HCT116 (cell line): Measurements from ENCODE around the gene HES6. TPM values are rescaled to one million over a fixed set of nuclear protein-coding genes. Genes with fewer than 3 reads are reported as not detected.

Experiments used
- ATAC-seq: fragments of 200-7000 bp; cut with Tn5 transposase; 2 replicates; pipeline ENCODE4 v1.9.1; 2020; ENCODE audit warnings: mild to moderate bottlenecking, moderate library complexity
- BruUV-seq: library from RNA; stranded (reverse); fragments of 400-500 nt; replicated peaks from 2 replicates; lab custom pipeline; 2021; lab: Mats Ljungman, UMichigan
- CTCF ChIA-PET: fragments of 300-600 bp; sonication (Branson Sonifier 250); formaldehyde crosslinking; loops from one replicate; lab custom pipeline; 2021; ENCODE audit warnings: antibody characterized with exemption; lab: Charles Lee
- POLR2A ChIA-PET: fragments of 300-600, 350-600 bp; sonication (Branson Sonifier 250); formaldehyde crosslinking; loops from one replicate; lab custom pipeline; 2021; ENCODE audit warnings: antibody characterized with exemption; lab: Charles Lee
- RAD21 ChIA-PET, 2 experiments: fragments of 300-600 bp; sonication (Branson Sonifier 250); formaldehyde crosslinking; loops; one replicate each; lab custom pipeline; 2023; ENCODE audit warnings: low total read pairs in 2 of 2; ENCODE audit not compliant: uncharacterized antibody in 2 of 2, unreplicated experiment in 2 of 2, low non-redundant PET in 1 of 2; lab: Charles Lee
- DNase-seq: peaks from one replicate; pipeline ENCODE4 v3.0.0-alpha.2; 2010; ENCODE audit warnings: low read depth, low spot score
- H2AFZ ChIP-seq: fragments of 200-600 bp; shearing (Covaris generic), sonication (generic); 2 replicates; pipeline ENCODE4 v1.6.1; 2017; ENCODE audit warnings: low read depth, mixed run types, mixed read lengths, antibody characterized with exemption, low read length; ENCODE audit not compliant: poor library complexity, severe bottlenecking
- H3K27ac ChIP-seq: 2 replicates; pipeline ENCODE4 v1.5.1; 2012; ENCODE audit warnings: low read depth, low read length
- H3K27me3 ChIP-seq: fragments of 200-600 bp; sonication (generic); 2 replicates; pipeline ENCODE4 v1.6.1; 2016; ENCODE audit warnings: mixed run types, low read length, mixed read lengths; ENCODE audit not compliant: insufficient read depth
- H3K36me3 ChIP-seq, 2 experiments: fragments of 200-500 bp in 1 of 2; fragments of 200-600 bp in 1 of 2; sonication (Bioruptor generic) in 1 of 2; sonication (generic) in 1 of 2; 2 replicates each; pipeline versions ENCODE4 v1.5.1 to v1.6.1; 2014 to 2016; ENCODE audit warnings: low read length in 2 of 2, inconsistent platforms in 1 of 2, mixed read lengths in 1 of 2, mixed run types in 1 of 2; ENCODE audit not compliant: insufficient read depth in 2 of 2, control insufficient read depth in 1 of 2
- H3K4me1 ChIP-seq, 2 experiments: fragments of 200-600 bp in 1 of 2; sonication (generic) in 1 of 2; 2 replicates each; pipeline versions ENCODE4 v1.5.1 to v1.6.1; 2012 to 2017; ENCODE audit warnings: low read length in 2 of 2, inconsistent platforms in 1 of 2, mild to moderate bottlenecking in 1 of 2, mixed read lengths in 1 of 2, mixed run types in 1 of 2, moderate library complexity in 1 of 2; ENCODE audit not compliant: insufficient read depth in 2 of 2, control insufficient read depth in 1 of 2
- H3K4me2 ChIP-seq: fragments of 200-600 bp; sonication (generic); 2 replicates; pipeline ENCODE4 v1.6.1; 2017; ENCODE audit warnings: mixed run types, low read length, mixed read lengths
- H3K4me3 ChIP-seq, 2 experiments: fragments of 200-600 bp in 1 of 2; sonication (generic) in 1 of 2; replicated peaks in 1 of 2; 2 replicates each; pipeline ENCODE4 v1.5.1; 2011 to 2016; ENCODE audit warnings: low read length in 2 of 2, control low read depth in 1 of 2, low read depth in 1 of 2, mild to moderate bottlenecking in 1 of 2, mixed read lengths in 1 of 2, mixed run types in 1 of 2
- H3K79me2 ChIP-seq: fragments of 200-600 bp; sonication (generic); 2 replicates; pipeline ENCODE4 v1.6.1; 2017; ENCODE audit warnings: mild to moderate bottlenecking, mixed run types, low read length, moderate library complexity, mixed read lengths; ENCODE audit not compliant: insufficient read depth
- H3K9ac ChIP-seq: fragments of 200-600 bp; sonication (generic); 2 replicates; pipeline ENCODE4 v1.6.1; 2016; ENCODE audit warnings: low read length, mixed read lengths
- H3K9me2 ChIP-seq: fragments of 200-600 bp; sonication (generic), shearing (Covaris generic); 2 replicates; pipeline ENCODE4 v1.6.1; 2017; ENCODE audit warnings: mixed run types, mild to moderate bottlenecking, moderate library complexity; ENCODE audit not compliant: insufficient read depth
- H3K9me3 ChIP-seq, 2 experiments: fragments of 200-500 bp in 1 of 2; fragments of 200-600 bp in 1 of 2; sonication (Bioruptor generic) in 1 of 2; sonication (generic) in 1 of 2; 2 replicates each; pipeline ENCODE4 v1.6.1; 2014 to 2017; ENCODE audit warnings: low read length in 2 of 2, mixed read lengths in 2 of 2, inconsistent platforms in 1 of 2, low read depth in 1 of 2, mild to moderate bottlenecking in 1 of 2, mixed run types in 1 of 2, moderate library complexity in 1 of 2; ENCODE audit not compliant: control insufficient read depth in 1 of 2, insufficient read depth in 1 of 2
- H4K20me1 ChIP-seq: fragments of 200-600 bp; sonication (generic), shearing (Covaris generic); 2 replicates; pipeline ENCODE4 v1.6.1; 2017; ENCODE audit warnings: mixed run types, mild to moderate bottlenecking, moderate library complexity; ENCODE audit not compliant: insufficient read depth
- EGR1 ChIP-seq: IDR thresholded peaks from 2 replicates; pipeline ENCODE4 v1.6.1; 2012; ENCODE audit warnings: low read depth
- EZH2 ChIP-seq: fragments of 200-600 bp; sonication (generic); IDR thresholded peaks from 2 replicates; pipeline ENCODE4 v1.6.1; 2017; ENCODE audit warnings: antibody characterized with exemption, mixed run types
- MAX ChIP-seq: IDR thresholded peaks from 2 replicates; pipeline ENCODE4 v1.6.1; 2012
- POLR2A ChIP-seq: IDR thresholded peaks from 2 replicates; pipeline ENCODE4 v1.7.0; 2011; ENCODE audit warnings: borderline replicate concordance; ENCODE audit not compliant: insufficient read depth, insufficient read length; ENCODE audit errors: extremely low read depth
- RAD21 ChIP-seq: IDR thresholded peaks from 2 replicates; pipeline ENCODE4 v1.6.1; 2012; ENCODE audit warnings: low read depth, mild to moderate bottlenecking
- REST ChIP-seq: IDR thresholded peaks from 2 replicates; pipeline ENCODE4 v1.6.1; 2012; ENCODE audit warnings: low read depth
- SIN3A ChIP-seq: IDR thresholded peaks from 2 replicates; pipeline ENCODE4 v1.6.1; 2012; ENCODE audit warnings: low read depth
- SP1 ChIP-seq: IDR thresholded peaks from 2 replicates; pipeline ENCODE4 v1.6.1; 2012; ENCODE audit warnings: low read depth
- SRF ChIP-seq: IDR thresholded peaks from 2 replicates; pipeline ENCODE4 v1.6.1; 2012; ENCODE audit warnings: low read depth
- YY1 ChIP-seq: IDR thresholded peaks from 2 replicates; pipeline ENCODE4 v1.6.1; 2011; ENCODE audit warnings: low read length, low read depth, moderate library complexity, mild to moderate bottlenecking; ENCODE audit not compliant: insufficient replicate concordance; ENCODE audit errors: extremely low read depth
- ZBTB33 ChIP-seq: IDR thresholded peaks from 2 replicates; pipeline ENCODE4 v1.6.1; 2011; ENCODE audit warnings: mild to moderate bottlenecking, low read length, moderate library complexity; ENCODE audit not compliant: insufficient replicate concordance; ENCODE audit errors: extremely low read depth
- ZFX ChIP-seq: fragments of 450-650 bp; IDR thresholded peaks from 2 replicates; pipeline ENCODE4 v1.6.1; 2017
- intact Hi-C: fragments of 100-400 bp; cut with micrococcal nuclease; formaldehyde crosslinking; loops from 2 replicates; pipeline ENCODE4 v1.10.0; 2022
- total RNA-seq: library from RNA; stranded (reverse); gene quantifications from one replicate; pipeline ENCODE4 v1.2.1, GENCODE V29; 2021; ENCODE audit not compliant: unreplicated experiment

HES6 gene
- total RNA-seq, 1 experiment from 2014 or later: 47.8 TPM

- Histone ChIP-seq H3K4me3 (no peak overlapping the region), H4K20me1 (0 out of 2 replicates have a peak, but pooled peaks cover 4% of the 10 kb centered on the region), H3K27me3 (no peaks in the 10 kb centered on the region), H3K4me2 (no peak overlapping the region), H3K79me2 (peaks cover 39% of the 10 kb centered on the region), H3K9me2 (no peaks in the 10 kb centered on the region), H3K9ac (no peak overlapping the region), H3K9me3 (no peaks in the 10 kb centered on the region), H2AFZ (no peak overlapping the region), H3K4me1 (no peaks in the 10 kb centered on the region), H3K27ac (no peak overlapping the region), H3K36me3 (peaks cover 0 to 8% of the 10 kb centered on the region in 2 experiments; a peak in 2 of 4 replicates)
- ChIA-PET CTCF (no interaction called here), POLR2A (no interaction called here), RAD21 (no interaction called here)
- no TSS peak for BruUV-seq
- TF ChIP-seq ZFX: no peak
- no peak for TF ChIP-seq REST
- TF ChIP-seq RAD21: no peak
- TF ChIP-seq SRF: no peak
- TF ChIP-seq POLR2A: no peak
- TF ChIP-seq ZBTB33: no peak
- TF ChIP-seq MAX: no peak
- no peak for TF ChIP-seq SP1
- TF ChIP-seq YY1: no peak
- no peak for TF ChIP-seq SIN3A
- TF ChIP-seq EZH2: no peak
- TF ChIP-seq EGR1: no peak
- intact Hi-C loops: no loop called here
- no peak for DNase-seq
- no peak for ATAC-seq
These were observed 39.5 kb upstream of the HES6 start for GRCh38 chr2:238279324-238279682.
